SIG-M5 (cell line): ENCODE data around the gene NUCB2.
"Not testable (repeated sequence)": the region's sequence is repeated elsewhere in the genome, so short reads cannot be mapped to it uniquely, and the experiment has no call there.

Experiments
- DNase-seq: peaks from one replicate; lab custom pipeline; 2025; lab: John Stamatoyannopoulos, UW

The NUCB2 gene

GRCh38 chr11:17276236-17277023 lies at the start of gene NUCB2:
Gene NUCB2 (plus strand): TSS chr11:17276739. CDS start chr11:17295324, 18,585 bp downstream.
- DNase-seq, result peak; percentile 56

DNA sequence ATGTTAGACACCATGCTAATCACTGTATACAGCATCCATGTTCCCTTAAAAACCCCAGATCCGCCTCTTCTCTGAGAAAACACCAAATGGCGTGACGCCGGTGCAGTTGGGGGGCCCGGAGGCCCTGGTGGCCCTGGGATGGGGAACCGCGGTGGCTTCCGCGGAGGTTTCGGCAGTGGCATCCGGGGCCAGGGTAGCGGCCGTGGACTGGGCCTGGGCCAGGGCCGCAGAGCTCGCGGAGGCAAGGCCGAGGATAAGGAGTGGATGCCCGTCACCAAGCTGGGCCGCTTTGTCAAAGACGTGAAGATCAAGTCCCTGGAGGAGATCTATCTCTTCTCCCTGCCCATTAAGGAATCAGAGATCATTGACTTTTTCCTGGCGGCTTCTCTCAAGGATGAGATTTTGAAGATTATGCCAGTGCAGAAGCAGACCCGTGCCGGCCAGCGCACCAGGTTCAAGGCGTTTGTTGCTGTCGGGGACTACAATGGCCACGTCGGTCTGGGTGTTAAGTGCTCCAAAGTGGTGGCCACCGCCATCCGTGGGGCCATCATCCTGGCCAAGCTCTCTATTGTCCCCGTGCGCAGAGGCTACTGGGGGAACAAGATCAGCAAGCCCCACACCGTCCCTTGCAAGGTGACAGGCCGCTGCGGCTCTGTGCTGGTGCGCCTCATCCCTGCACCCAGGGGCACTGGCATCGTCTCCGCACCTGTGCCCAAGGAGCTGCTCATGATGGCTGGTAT lies 48.2 kb upstream of the NUCB2 start:
- not testable (repeated sequence) for DNase-seq

- no peak for DNase-seq
These were observed 46.9 kb upstream of the NUCB2 start for GRCh38 chr11:17229481-17230152.

DNA sequence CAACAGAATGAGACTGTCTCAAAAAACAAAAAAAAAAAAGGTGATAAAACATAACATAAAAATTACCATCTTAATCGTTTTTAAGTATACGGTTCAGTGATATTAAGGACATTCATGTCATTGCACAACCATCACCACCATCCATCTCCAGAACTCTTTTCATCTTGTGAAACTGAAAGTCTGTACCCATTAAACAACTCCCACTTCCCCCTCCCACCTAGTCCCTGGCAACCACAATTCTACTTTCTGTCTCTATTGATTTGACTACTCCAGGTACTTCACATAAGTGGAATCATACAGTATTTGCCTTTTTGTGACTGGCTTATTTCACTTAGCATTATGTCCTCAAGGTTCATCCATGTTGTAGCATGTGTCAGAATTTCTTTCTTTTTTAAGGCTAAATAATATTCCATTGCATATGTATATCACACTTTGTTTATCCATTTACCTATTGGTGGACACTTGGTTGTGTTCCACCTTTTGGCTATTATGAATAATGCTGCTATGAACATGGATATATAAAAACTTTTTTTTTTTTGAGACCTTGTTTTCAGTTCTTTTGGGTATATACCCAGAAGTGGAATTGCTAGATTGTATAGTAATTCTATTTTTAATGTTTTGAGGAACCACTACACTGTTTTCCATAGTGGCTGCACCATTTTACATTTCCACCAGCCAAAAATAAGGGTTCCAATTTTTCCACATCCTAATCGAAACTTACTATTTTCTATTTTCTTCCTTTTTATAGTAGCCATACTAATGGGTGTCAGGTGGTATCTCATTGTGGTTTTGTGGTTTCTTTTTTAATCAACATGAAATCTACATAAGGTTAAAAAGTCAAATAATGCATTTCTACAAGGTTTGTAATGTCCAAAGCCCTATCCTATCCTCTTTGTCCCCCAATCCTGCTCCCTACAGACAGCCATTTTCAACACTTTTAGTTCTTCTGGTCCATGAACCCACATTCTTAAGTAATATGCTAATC lies 45.4 kb upstream of the NUCB2 start:
- DNase-seq, result peak; percentile 14

GRCh38 chr11:17233101-17233500 lies 43.4 kb upstream of the NUCB2 start:
- no peak for DNase-seq

DNA sequence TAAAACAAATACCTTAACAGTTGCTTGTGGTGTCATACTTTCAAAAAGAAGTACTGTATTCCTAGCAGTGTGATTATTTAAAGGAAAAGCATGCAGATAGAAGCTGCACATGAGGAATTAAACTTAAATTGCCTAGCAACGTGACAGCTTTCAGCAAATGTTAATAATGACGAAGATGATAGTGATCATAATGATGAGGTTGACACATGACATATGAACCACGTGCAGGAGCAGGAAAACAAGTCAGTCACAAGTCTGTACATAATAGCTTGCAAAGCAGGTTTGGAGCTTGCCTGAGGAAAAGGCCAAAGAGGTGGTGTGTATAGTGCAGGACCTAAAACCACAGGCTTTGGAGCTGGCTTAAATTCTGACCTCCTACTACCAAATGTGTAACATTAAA lies 38.2 kb upstream of the NUCB2 start:
- no peak for DNase-seq

- DNase-seq, result not testable (repeated sequence)
These were observed 36.6 kb upstream of the NUCB2 start for GRCh38 chr11:17239927-17240326.

GRCh38 chr11:17240780-17241179 lies 35.8 kb upstream of the NUCB2 start:
- no peak for DNase-seq

- DNase-seq, result not testable (repeated sequence)
These were observed 33.6 kb upstream of the NUCB2 start for GRCh38 chr11:17242954-17243353.

DNA sequence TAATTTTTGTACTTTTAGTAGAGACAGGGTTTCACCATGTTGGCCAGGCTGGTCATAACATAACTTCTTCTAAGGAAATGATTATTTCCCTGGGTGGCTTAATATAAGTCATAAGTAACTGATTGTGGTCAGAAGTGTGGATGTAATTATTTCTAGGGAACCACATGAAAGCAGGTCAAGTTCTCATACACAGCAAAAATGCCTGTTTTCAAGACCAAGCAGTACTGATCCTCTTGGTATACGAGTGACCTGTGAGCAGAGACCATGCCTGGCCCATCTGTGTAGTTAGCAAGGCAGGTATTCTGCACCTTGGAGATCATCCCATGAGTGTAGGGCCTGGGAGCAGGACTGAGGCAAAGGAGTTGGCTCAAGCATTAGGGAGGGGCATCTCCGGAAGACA lies 32.5 kb upstream of the NUCB2 start:
- no peak for DNase-seq

- DNase-seq, result no peak
These were observed 25.8 kb upstream of the NUCB2 start for GRCh38 chr11:17250561-17251350.

DNA sequence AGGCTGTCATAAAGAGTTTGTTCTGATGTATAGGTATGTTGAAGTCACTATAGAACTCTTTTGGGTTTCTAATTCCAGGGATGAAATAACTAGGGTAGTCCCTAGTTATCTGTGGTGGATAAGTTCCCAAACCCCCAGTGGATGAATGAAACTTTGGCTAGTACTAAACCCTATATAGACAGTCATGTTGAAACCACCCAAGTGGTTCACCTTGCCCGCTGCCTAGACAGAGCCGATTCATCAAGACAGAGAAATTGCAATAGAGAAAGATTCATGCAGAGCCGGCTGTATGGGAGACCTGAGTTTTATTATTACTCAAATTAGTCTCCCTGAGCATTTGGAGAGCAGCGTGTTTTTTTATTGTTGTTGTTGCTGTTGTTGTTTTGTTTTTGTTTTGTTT lies 23.8 kb upstream of the NUCB2 start:
- no peak for DNase-seq

GRCh38 chr11:17256512-17256911 lies 20.0 kb upstream of the NUCB2 start:
- no peak for DNase-seq

DNA sequence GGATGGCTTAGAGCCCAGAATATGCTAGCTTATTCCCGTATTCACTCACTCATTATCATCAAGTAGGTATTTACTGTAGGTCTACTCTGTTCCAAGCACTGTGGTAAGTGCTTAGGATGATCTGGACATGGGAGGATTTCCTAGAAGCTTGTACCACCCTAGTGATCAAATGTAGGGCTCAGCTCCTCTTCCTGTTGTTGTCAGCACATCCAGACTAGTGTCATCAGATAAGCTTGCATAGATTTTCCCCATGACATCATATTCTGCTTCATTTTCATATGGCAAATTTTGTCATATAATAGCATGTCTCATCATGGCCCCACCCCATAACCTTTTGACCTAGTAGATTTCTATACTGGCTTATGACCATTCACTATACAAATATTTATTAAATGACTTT lies 19.3 kb upstream of the NUCB2 start:
- no peak for DNase-seq

DNA sequence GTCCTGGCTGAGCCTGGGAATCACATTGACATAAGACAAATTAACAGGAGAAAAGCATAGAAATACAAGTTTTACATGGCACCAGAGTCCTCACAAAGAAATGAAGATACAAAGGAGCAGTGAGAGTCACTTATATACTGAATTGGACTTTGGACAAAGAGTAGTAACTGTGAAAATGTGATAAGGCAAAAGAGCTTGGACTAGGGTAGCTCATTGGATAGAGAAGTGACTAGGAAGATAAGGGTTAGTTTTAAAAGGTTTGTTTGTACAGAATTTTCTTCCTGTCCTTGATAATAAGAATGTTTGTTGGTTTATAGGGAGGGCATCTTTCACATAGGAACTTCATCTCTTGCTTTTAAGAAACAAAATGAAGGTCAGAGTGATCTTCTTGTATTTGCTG lies 17.9 kb upstream of the NUCB2 start:
- no peak for DNase-seq

- no peak for DNase-seq
These were observed 17.0 kb upstream of the NUCB2 start for GRCh38 chr11:17259519-17259918.

GRCh38 chr11:17260020-17260419 lies 16.5 kb upstream of the NUCB2 start:
- DNase-seq, result no peak

GRCh38 chr11:17263769-17264168 lies 12.8 kb upstream of the NUCB2 start:
- no peak for DNase-seq

GRCh38 chr11:17266781-17267180 lies 9.8 kb upstream of the NUCB2 start:
- DNase-seq, result no peak

- no peak for DNase-seq
These were observed 9.0 kb upstream of the NUCB2 start for GRCh38 chr11:17267576-17267975.

DNA sequence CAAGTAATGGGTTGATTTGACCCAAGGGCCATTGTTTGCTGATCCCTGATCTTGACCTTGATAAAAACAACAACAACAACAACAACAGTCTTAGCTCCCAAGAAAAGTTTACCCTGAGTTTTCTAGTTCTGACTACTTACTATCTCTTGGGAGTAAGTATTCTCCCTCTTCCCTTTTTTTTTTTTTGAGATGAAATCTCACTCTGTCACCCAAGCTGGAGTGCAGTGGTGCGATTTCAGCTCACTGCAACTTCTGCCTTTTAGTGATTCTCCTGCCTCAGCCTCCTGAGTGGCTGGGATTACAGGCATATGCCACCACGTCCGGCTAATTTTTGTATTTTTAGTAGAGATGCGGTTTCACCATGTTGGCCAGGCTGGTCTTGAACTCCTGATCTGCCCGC lies 8.0 kb upstream of the NUCB2 start:
- not testable (repeated sequence) for DNase-seq
